GM23338 (cell line): ENCODE results near the gene ZBTB1. TPM values are rescaled to one million over a fixed set of nuclear protein-coding genes. Genes with fewer than 3 reads are reported as not detected.

Experiments
- ATAC-seq: fragments of 200-7000 bp; cut with Tn5 transposase; 3 replicates; pipeline ENCODE4 v1.9.1; 2020
- DNase-seq: peaks from one replicate; pipeline ENCODE4 v3.0.0-alpha.2; 2015; ENCODE audit warnings: low spot score
- H2AFZ ChIP-seq: fragments of 200-600 bp; sonication (generic); 2 replicates; pipeline ENCODE4 v1.8.0; 2016; ENCODE audit warnings: antibody characterized with exemption, mild to moderate bottlenecking, moderate library complexity
- H3F3A ChIP-seq: fragments of 200-600 bp; sonication (generic); replicated peaks from 2 replicates; pipeline ENCODE4 v1.8.0; 2017; ENCODE audit warnings: antibody characterized with exemption, mixed run types, low read depth
- H3K27ac ChIP-seq: fragments of 200-600 bp; sonication (generic); 2 replicates; pipeline ENCODE4 v1.6.1; 2016; ENCODE audit warnings: low read depth
- H3K27me3 ChIP-seq: fragments of 200-600 bp; sonication (generic); 2 replicates; pipeline ENCODE4 v1.8.0; 2016; ENCODE audit warnings: mild to moderate bottlenecking, mixed run types, moderate library complexity; ENCODE audit not compliant: insufficient read depth
- H3K36me3 ChIP-seq: fragments of 200-600 bp; sonication (generic); 2 replicates; pipeline ENCODE4 v1.8.0; 2016; ENCODE audit warnings: mild to moderate bottlenecking; ENCODE audit not compliant: insufficient read depth
- H3K4me1 ChIP-seq: fragments of 200-600 bp; sonication (generic); 2 replicates; pipeline ENCODE4 v1.8.0; 2016; ENCODE audit warnings: mild to moderate bottlenecking, moderate library complexity; ENCODE audit not compliant: insufficient read depth
- H3K4me2 ChIP-seq: fragments of 200-600 bp; sonication (generic); 2 replicates; pipeline ENCODE4 v1.7.1; 2017; ENCODE audit warnings: mixed run types
- H3K4me3 ChIP-seq: fragments of 200-600 bp; sonication (generic); 2 replicates; pipeline ENCODE4 v1.6.1; 2016; ENCODE audit warnings: mixed run types
- H3K79me2 ChIP-seq: fragments of 200-600 bp; sonication (generic); replicated peaks from 2 replicates; pipeline ENCODE4 v1.8.0; 2017; ENCODE audit warnings: mild to moderate bottlenecking; ENCODE audit not compliant: insufficient read depth
- H3K9me2 ChIP-seq: fragments of 200-600 bp; sonication (generic); 2 replicates; pipeline ENCODE4 v1.8.0; 2017; ENCODE audit not compliant: insufficient read depth
- H4K20me1 ChIP-seq: fragments of 200-600 bp; sonication (generic); replicated peaks from 2 replicates; pipeline ENCODE4 v1.8.0; 2017; ENCODE audit warnings: mild to moderate bottlenecking; ENCODE audit not compliant: insufficient read depth
- H3K27ac Mint-ChIP-seq: 2 replicates; pipeline ENCODE4 v1.8.0; 2020; ENCODE audit warnings: inconsistent platforms, mild to moderate bottlenecking, moderate library complexity, mixed read lengths
- H3K27me3 Mint-ChIP-seq: 3 replicates; pipeline ENCODE4 v1.8.0; 2022; ENCODE audit warnings: low read depth, mild to moderate bottlenecking, moderate library complexity, mixed read lengths, inconsistent platforms; ENCODE audit not compliant: insufficient read depth, poor library complexity
- H3K36me3 Mint-ChIP-seq: 3 replicates; pipeline ENCODE4 v1.8.0; 2021; ENCODE audit warnings: low read depth, mild to moderate bottlenecking, inconsistent platforms, moderate library complexity, mixed read lengths
- H3K4me1 Mint-ChIP-seq: 3 replicates; pipeline ENCODE4 v1.8.0; 2020; ENCODE audit warnings: mild to moderate bottlenecking, inconsistent platforms, mixed read lengths
- H3K4me3 Mint-ChIP-seq: 3 replicates; pipeline ENCODE4 v1.8.0; 2021; ENCODE audit warnings: moderate library complexity, mild to moderate bottlenecking, inconsistent platforms, mixed read lengths
- H3K9me3 Mint-ChIP-seq: 3 replicates; pipeline ENCODE4 v1.8.0; 2020; ENCODE audit warnings: moderate library complexity, mild to moderate bottlenecking, inconsistent platforms, mixed read lengths
- CREB1 ChIP-seq: fragments of 250-450 bp; sonication (Bioruptor Pico); IDR thresholded peaks from 2 replicates; pipeline ENCODE4 v1.5.0; 2020; ENCODE audit warnings: low read depth, mild to moderate bottlenecking, moderate library complexity
- ETS1 ChIP-seq: IDR thresholded peaks from 2 replicates; pipeline ENCODE4 v1.6.1; 2016; ENCODE audit warnings: antibody characterized with exemption
- EZH2 ChIP-seq: fragments of 200-600 bp; sonication (generic); IDR thresholded peaks from one replicate; pipeline ENCODE4 v1.8.0; 2017; ENCODE audit warnings: antibody characterized with exemption, mild to moderate bottlenecking, low read depth; ENCODE audit not compliant: unreplicated experiment
- EZH2phosphoT487 ChIP-seq: fragments of 200-600 bp; sonication (generic); IDR thresholded peaks from one replicate; pipeline ENCODE4 v1.8.1; 2018; ENCODE audit warnings: antibody characterized with exemption; ENCODE audit not compliant: unreplicated experiment
- JUNB ChIP-seq: IDR thresholded peaks from one replicate; pipeline ENCODE4 v1.6.1; 2016; ENCODE audit warnings: antibody characterized with exemption; ENCODE audit not compliant: unreplicated experiment
- POLR2AphosphoS5 ChIP-seq: IDR thresholded peaks from 2 replicates; pipeline ENCODE4 v1.6.1; 2016; ENCODE audit warnings: antibody characterized with exemption, low read depth
- REST ChIP-seq: IDR thresholded peaks from one replicate; pipeline ENCODE4 v1.6.1; 2018; ENCODE audit warnings: antibody characterized with exemption; ENCODE audit not compliant: unreplicated experiment
- STAT1 ChIP-seq: IDR thresholded peaks from one replicate; pipeline ENCODE4 v1.6.1; 2016; ENCODE audit warnings: antibody characterized with exemption; ENCODE audit not compliant: unreplicated experiment
- ZNF114 ChIP-seq: fragments of 250-450 bp; sonication (Bioruptor Pico); IDR thresholded peaks from 2 replicates; pipeline ENCODE4 v1.5.0; 2020; ENCODE audit warnings: mild to moderate bottlenecking, moderate library complexity
- polyA plus RNA-seq: library from polyadenylated mRNA; unstranded; fragments of >200 nt; fragmentation: Nextera tagmentation; extraction: Ambion mirVana; gene quantifications from 2 replicates; pipeline ENCODE4 v1.2.1, GENCODE V29; 2016
- total RNA-seq: library from RNA; depleted of rRNA; stranded (reverse); fragments of >200 nt; shearing (Covaris generic); gene quantifications from 2 replicates; pipeline ENCODE4 v1.2.3, GENCODE V29; 2014
- TF ChIP-seq, protein P1 (sequence below), 2 experiments: fragments of 200-600 bp in 1 of 2; sonication (generic) in 1 of 2; conservative IDR thresholded peaks; 2 replicates each; pipeline versions ENCODE4 v1.5.1 to v1.6.1; 2016 to 2017; ENCODE audit warnings: antibody characterized with exemption in 2 of 2, low read depth in 2 of 2, mild to moderate bottlenecking in 2 of 2, moderate library complexity in 1 of 2

ZBTB1 gene
- total and polyA plus RNA-seq, 2 experiments from 2014 or later, result 11.2 to 33.0 TPM

DNA sequence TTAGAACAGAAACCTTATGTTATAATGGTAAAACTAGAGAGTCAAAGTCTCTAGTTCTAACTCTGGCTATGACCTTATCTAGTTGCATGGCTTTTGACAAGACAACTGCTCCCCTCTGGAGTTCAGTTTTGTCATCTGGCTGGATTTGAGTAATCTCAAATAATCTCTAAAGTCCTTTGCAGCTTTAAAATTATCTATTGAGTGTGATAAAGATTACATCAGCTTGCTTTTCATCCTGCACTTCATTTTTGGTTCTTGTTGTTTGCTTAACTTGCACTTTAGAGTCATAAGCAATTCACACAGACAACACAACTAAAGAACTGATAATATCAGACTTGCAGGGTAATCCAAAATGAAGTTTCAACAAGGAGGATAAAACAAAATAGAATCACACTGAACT, 37.0 kb upstream of the ZBTB1 start:
- Histone ChIP-seq H3K4me2 (no peak overlapping the region), H3K79me2 (no peaks in the 10 kb centered on the region), H3K4me3 (no peak overlapping the region), H3K27me3 (peaks cover 11% of the 10 kb centered on the region; the same call in 1 of the 2 replicates), H2AFZ (no peak overlapping the region), H3F3A (peaks cover 15% of the 10 kb centered on the region; the same call in 1 of the 2 replicates), H3K27ac (no peak overlapping the region), H4K20me1 (no peaks in the 10 kb centered on the region), H3K4me1 (0 out of 2 replicates have a peak, but pooled peaks cover 4% of the 10 kb centered on the region), H3K36me3 (no peaks in the 10 kb centered on the region), H3K9me2 (no peaks in the 10 kb centered on the region)
- H3K4me3 Mint-ChIP-seq, result no peak overlapping the region
- no peak for DNase-seq
- no peaks in the 10 kb centered on the region for H3K9me3 Mint-ChIP-seq
- H3K27me3 Mint-ChIP-seq, result peaks cover 5% of the 10 kb centered on the region
- no peak for ATAC-seq
- TF ChIP-seq ETS1, result no peak
- no peak for TF ChIP-seq JUNB
- TF ChIP-seq REST, result no peak
- TF ChIP-seq EZH2phosphoT487, result no peak
- TF ChIP-seq STAT1, result no peak
- TF ChIP-seq ZNF114 (CRISPR knock-in tag), result no peak
- TF ChIP-seq EZH2, result no peak
- TF ChIP-seq CREB1 (CRISPR knock-in tag), result no peak
- TF ChIP-seq, protein P1, sequence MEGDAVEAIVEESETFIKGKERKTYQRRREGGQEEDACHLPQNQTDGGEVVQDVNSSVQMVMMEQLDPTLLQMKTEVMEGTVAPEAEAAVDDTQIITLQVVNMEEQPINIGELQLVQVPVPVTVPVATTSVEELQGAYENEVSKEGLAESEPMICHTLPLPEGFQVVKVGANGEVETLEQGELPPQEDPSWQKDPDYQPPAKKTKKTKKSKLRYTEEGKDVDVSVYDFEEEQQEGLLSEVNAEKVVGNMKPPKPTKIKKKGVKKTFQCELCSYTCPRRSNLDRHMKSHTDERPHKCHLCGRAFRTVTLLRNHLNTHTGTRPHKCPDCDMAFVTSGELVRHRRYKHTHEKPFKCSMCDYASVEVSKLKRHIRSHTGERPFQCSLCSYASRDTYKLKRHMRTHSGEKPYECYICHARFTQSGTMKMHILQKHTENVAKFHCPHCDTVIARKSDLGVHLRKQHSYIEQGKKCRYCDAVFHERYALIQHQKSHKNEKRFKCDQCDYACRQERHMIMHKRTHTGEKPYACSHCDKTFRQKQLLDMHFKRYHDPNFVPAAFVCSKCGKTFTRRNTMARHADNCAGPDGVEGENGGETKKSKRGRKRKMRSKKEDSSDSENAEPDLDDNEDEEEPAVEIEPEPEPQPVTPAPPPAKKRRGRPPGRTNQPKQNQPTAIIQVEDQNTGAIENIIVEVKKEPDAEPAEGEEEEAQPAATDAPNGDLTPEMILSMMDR (conservative IDR thresholded peaks at IDR 0.05; ENCODE audit: low read depth in 2 of 2), result no peak
- no peak for TF ChIP-seq POLR2AphosphoS5
- H3K36me3 Mint-ChIP-seq, result peaks cover 2% of the 10 kb centered on the region; the same call in 1 of the 3 replicates
- H3K27ac Mint-ChIP-seq, result no peak overlapping the region
- H3K4me1 Mint-ChIP-seq, result peaks cover 11% of the 10 kb centered on the region; the same call in 2 of the 3 replicates
